H54 (cell line): ENCODE results near the gene AKAP12.
"Not testable (repeated sequence)": the region's sequence is repeated elsewhere in the genome, so short reads cannot be mapped to it uniquely, and the experiment has no call there.

Source experiments
- DNase-seq: peaks from one replicate; pipeline ENCODE4 v3.0.0; 2011; ENCODE audit warnings: low spot score, mixed read lengths; ENCODE audit not compliant: insufficient read length
- FAIRE-seq: peaks from 3 replicates; lab custom pipeline; 2011; peaks lifted over from hg19 to GRCh38; lab: Jason Lieb, UNC
- POLR2A ChIP-seq: IDR thresholded peaks from 2 replicates; pipeline ENCODE4 v1.6.1; 2011; ENCODE audit warnings: low read depth, mild to moderate bottlenecking, low read length

AKAP12 gene

GRCh38 chr6:151297886-151298285 is 58.1 kb downstream of the AKAP12 start:
- DNase-seq: no peak
- no peak for TF ChIP-seq POLR2A
- FAIRE-seq: no peak

- no peak for TF ChIP-seq POLR2A
- DNase-seq: no peak
- FAIRE-seq: no peak
Observed at GRCh38 chr6:151299011-151299410, 59.2 kb downstream of the AKAP12 start.

- no peak for FAIRE-seq
- DNase-seq: no peak
- no peak for TF ChIP-seq POLR2A
Observed at GRCh38 chr6:151300267-151300991, 60.7 kb downstream of the AKAP12 start.

- DNase-seq (no peak), FAIRE-seq (no peak)
- no peak for TF ChIP-seq POLR2A
Observed at GRCh38 chr6:151301547-151301946, 61.8 kb downstream of the AKAP12 start.

GRCh38 chr6:151303231-151303630 is 63.5 kb downstream of the AKAP12 start:
- DNase-seq: no peak
- no peak for FAIRE-seq
- no peak for TF ChIP-seq POLR2A

GRCh38 chr6:151306269-151306783 is 66.6 kb downstream of the AKAP12 start:
- no peak for TF ChIP-seq POLR2A
- FAIRE-seq (no peak), DNase-seq (no peak)

DNA sequence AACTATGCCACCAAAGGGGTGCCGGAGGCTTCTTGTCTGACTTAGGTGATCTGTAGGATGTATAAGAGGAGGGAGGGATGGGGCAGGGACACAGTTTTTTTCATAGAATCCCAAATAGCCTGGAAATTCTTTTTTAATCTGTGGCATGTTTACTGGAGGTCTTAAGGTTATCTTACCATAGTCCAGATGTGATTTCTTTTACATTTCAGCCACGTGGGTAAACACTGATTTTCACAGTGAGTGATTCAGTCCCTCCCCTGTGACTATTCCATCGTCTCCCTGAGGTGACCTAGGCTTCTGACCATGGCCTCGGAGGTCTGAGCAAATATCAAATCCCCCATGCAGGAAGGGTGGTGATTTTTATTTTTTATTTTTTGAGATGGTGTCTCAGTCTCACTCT is 67.7 kb downstream of the AKAP12 start:
- no peak for TF ChIP-seq POLR2A
- DNase-seq: no peak
- FAIRE-seq: no peak

GRCh38 chr6:151309619-151310018 is 69.9 kb downstream of the AKAP12 start:
- DNase-seq (no peak), FAIRE-seq (no peak)

DNA sequence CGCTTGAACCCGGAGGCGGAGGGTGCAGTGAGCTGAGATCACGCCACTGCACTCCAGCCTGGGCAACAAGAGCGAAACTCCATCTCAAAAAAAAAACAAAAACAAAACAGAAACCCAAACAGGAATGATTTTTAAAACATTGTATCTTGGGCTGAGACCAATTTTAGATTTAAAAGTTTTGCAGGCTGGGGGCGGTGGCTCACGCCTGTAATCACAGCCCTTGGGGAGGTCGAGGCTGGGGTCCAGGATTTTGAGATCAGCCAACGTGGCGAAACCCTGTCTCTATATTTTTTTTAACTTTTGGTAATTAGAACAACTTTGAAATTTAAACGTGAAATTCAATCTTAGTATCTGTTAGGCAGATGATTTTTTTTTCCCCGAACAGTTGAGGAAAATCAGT is 70.5 kb downstream of the AKAP12 start:
- no peak for TF ChIP-seq POLR2A
- no peak for DNase-seq
- no peak for FAIRE-seq

More at GRCh38 chr6:151309619-151310018, 69.9 kb downstream of the AKAP12 start:
- no peak for TF ChIP-seq POLR2A

DNA sequence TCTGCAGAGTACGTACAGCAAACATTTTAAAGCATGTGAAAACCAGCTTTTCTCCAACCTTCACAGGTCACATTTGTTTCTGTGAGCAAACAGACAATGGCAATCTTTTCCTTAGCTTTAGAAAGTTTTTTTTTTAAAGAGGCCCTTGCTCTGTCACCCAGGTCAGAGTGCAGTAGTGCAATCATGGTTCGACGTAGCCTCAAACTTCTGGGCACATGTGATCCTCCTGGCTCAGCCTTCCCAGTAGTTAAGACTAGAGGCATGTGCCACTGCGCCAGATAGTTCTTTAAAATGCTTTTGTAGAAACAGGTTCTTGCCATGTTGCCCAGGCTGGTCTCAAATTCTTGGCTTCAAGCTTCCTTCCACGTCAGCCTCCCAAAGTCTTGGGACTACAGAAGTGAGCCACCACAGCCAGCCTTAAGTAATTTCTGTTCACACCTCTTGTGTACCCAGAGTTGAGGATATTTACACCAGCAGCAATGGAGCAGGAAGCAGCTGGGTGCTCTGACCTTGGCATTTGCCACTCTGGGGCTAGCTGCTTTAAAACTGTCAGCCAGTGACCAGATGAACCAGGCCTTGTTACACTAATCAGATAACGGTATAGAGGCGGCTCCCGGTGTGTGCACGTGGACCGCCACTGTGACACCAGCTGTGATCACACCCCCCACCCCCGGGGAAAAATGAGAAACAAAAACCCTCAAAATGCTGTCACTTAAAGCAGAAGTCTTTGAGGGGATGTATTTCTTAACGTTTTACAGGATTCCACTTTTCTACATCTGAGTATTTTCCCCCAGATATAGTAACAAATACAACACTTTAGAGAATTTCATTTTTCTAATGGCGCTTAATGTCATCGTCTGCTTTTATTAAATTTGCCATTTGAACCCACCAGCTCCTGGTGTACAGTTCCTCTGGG is 71.3 kb downstream of the AKAP12 start:
- FAIRE-seq (no peak), DNase-seq (no peak)
- TF ChIP-seq POLR2A: no peak

- no peak for FAIRE-seq
- no peak for DNase-seq
- TF ChIP-seq POLR2A: no peak
Observed at GRCh38 chr6:151313066-151313491, 73.3 kb downstream of the AKAP12 start.

- FAIRE-seq, DNase-seq: not testable (repeated sequence)
Observed at GRCh38 chr6:151315661-151316060, 75.9 kb downstream of the AKAP12 start.

GRCh38 chr6:151317103-151317994 is 77.6 kb downstream of the AKAP12 start:
- no peak for FAIRE-seq
- no peak for TF ChIP-seq POLR2A
- DNase-seq: no peak
